ENCODE results near the gene OR5M3.

The OR5M3 gene
- long read RNA-seq, result 0 reads

DNA sequence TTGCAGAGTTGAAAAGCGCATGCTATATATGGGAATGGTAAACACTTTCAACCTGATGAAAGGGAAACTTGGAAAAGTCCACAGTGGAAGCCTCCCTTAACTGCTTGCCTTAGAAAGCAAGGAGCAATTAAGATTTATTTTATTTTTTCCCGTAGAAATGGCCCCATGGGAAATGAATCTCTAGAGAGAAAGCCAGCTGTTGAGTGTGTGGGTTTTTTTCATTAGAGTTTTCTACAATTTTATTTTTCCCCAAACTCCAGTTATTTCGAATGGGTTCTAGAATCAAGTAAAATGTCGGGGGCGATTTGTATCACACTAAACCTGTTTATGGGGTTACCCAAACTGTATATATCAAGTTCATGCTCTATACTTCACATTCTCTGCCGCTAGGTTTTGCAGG, at the start of gene OR5M3:
Gene OR5M3, minus strand, starts transcription at position 101 of the 400 bp plus-strand sequence. CDS start 2,855 bp downstream, outside the sequence.
- no peaks in the 10 kb centered on the region for H3K27me3 ChIP-seq (ENCODE audit: insufficient read depth, poor library complexity, severe bottlenecking)
- H3K27ac ChIP-seq (replicated peaks), result no peak within 1 kb of the TSS
- no peak for TF ChIP-seq POLR2AphosphoS5 (IDR thresholded peaks at IDR 0.05; ENCODE audit: low read depth)
- TF ChIP-seq SPI1 (IDR thresholded peaks at IDR 0.05; ENCODE audit: borderline replicate concordance, low read depth), result no peak
- TF ChIP-seq, protein P1, sequence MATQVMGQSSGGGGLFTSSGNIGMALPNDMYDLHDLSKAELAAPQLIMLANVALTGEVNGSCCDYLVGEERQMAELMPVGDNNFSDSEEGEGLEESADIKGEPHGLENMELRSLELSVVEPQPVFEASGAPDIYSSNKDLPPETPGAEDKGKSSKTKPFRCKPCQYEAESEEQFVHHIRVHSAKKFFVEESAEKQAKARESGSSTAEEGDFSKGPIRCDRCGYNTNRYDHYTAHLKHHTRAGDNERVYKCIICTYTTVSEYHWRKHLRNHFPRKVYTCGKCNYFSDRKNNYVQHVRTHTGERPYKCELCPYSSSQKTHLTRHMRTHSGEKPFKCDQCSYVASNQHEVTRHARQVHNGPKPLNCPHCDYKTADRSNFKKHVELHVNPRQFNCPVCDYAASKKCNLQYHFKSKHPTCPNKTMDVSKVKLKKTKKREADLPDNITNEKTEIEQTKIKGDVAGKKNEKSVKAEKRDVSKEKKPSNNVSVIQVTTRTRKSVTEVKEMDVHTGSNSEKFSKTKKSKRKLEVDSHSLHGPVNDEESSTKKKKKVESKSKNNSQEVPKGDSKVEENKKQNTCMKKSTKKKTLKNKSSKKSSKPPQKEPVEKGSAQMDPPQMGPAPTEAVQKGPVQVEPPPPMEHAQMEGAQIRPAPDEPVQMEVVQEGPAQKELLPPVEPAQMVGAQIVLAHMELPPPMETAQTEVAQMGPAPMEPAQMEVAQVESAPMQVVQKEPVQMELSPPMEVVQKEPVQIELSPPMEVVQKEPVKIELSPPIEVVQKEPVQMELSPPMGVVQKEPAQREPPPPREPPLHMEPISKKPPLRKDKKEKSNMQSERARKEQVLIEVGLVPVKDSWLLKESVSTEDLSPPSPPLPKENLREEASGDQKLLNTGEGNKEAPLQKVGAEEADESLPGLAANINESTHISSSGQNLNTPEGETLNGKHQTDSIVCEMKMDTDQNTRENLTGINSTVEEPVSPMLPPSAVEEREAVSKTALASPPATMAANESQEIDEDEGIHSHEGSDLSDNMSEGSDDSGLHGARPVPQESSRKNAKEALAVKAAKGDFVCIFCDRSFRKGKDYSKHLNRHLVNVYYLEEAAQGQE (IDR thresholded peaks at IDR 0.05; ENCODE audit: insufficient replicate concordance, low read depth), result no peak
- no peak for TF ChIP-seq GABPA (IDR thresholded peaks at IDR 0.05; ENCODE audit: low read depth)
- TF ChIP-seq, protein P2, sequence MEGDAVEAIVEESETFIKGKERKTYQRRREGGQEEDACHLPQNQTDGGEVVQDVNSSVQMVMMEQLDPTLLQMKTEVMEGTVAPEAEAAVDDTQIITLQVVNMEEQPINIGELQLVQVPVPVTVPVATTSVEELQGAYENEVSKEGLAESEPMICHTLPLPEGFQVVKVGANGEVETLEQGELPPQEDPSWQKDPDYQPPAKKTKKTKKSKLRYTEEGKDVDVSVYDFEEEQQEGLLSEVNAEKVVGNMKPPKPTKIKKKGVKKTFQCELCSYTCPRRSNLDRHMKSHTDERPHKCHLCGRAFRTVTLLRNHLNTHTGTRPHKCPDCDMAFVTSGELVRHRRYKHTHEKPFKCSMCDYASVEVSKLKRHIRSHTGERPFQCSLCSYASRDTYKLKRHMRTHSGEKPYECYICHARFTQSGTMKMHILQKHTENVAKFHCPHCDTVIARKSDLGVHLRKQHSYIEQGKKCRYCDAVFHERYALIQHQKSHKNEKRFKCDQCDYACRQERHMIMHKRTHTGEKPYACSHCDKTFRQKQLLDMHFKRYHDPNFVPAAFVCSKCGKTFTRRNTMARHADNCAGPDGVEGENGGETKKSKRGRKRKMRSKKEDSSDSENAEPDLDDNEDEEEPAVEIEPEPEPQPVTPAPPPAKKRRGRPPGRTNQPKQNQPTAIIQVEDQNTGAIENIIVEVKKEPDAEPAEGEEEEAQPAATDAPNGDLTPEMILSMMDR (IDR thresholded peaks at IDR 0.05; ENCODE audit: insufficient read depth, low read length), result no peak
- H3K4me3 ChIP-seq (replicated peaks; ENCODE audit: insufficient read depth, low read length), result no peak within 1 kb of the TSS
- DNase-seq (ENCODE audit: low read depth in 1 of 2, low spot score in 1 of 2), result no peak

DNA sequence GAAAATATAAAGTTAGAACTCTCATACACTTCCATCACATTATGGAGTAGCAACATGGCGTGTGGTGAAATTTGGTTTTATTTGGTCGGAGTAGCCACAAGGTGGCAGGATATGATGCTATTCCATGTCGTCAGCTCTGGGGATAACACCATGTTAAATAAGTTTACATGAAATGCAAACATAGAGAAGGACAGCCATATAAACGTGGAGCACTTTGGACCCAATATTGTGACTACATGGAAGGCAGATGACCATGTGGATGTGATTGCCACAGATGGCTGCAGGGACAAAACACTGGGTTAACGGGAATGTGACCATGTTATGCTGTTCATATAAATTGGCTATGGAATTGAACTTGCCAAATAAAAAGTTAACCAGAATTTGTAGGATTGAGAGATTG, 48.9 kb upstream of the OR5M3 start:
- TF ChIP-seq, protein P2 (IDR thresholded peaks at IDR 0.05; ENCODE audit: insufficient read depth, low read length), result no peak
- TF ChIP-seq SPI1 (IDR thresholded peaks at IDR 0.05; ENCODE audit: borderline replicate concordance, low read depth) (no peak), GABPA (IDR thresholded peaks at IDR 0.05; ENCODE audit: low read depth) (no peak)
- TF ChIP-seq, protein P1 (IDR thresholded peaks at IDR 0.05; ENCODE audit: insufficient replicate concordance, low read depth), result no peak
- Histone ChIP-seq H3K27me3 (ENCODE audit: insufficient read depth, poor library complexity, severe bottlenecking) (no peaks in the 10 kb centered on the region), H3K27ac (replicated peaks) (no peak overlapping the region), H3K4me3 (replicated peaks; ENCODE audit: insufficient read depth, low read length) (no peak overlapping the region)
- no peak for DNase-seq (ENCODE audit: low read depth in 1 of 2, low spot score in 1 of 2)

DNA sequence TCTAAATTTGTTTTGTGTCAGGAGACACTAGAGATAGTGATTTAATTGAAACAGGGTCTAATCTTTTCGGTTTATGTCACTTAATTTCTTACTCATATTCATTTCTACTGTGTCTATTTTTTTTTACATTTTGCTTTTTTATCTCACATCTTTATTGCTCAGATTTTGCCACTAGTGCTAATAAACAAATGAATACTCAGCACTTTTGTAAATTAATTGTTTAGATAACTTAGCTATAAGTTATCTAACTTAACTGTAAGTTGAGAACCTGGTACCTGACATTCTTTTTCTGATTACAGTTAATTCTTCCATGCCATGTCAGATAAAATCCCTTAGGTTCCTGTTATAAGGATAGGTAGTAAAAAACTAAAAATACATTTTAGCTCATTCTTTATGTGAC, 40.1 kb upstream of the OR5M3 start:
- DNase-seq (ENCODE audit: low read depth in 1 of 2, low spot score in 1 of 2), result no peak
- H3K27ac ChIP-seq (replicated peaks), result no peak overlapping the region
- TF ChIP-seq POLR2AphosphoS5 (IDR thresholded peaks at IDR 0.05; ENCODE audit: low read depth), result no peak
- TF ChIP-seq, protein P1 (IDR thresholded peaks at IDR 0.05; ENCODE audit: insufficient replicate concordance, low read depth), result no peak
- TF ChIP-seq GABPA (IDR thresholded peaks at IDR 0.05; ENCODE audit: low read depth), result no peak
- TF ChIP-seq SPI1 (IDR thresholded peaks at IDR 0.05; ENCODE audit: borderline replicate concordance, low read depth), result no peak
- TF ChIP-seq, protein P2 (IDR thresholded peaks at IDR 0.05; ENCODE audit: insufficient read depth, low read length), result no peak
- no peaks in the 10 kb centered on the region for H3K27me3 ChIP-seq (ENCODE audit: insufficient read depth, poor library complexity, severe bottlenecking)
- H3K4me3 ChIP-seq (replicated peaks; ENCODE audit: insufficient read depth, low read length), result no peak overlapping the region
